WTC11 (cell line): ENCODE measurements around the gene FAM9A.

Source experiments
- ATF6 ChIP-seq: sonication (generic); formaldehyde crosslinking; IDR thresholded peaks from 2 replicates; pipeline ENCODE4 v1.8.1; 2023; ENCODE audit warnings: mild to moderate bottlenecking, missing genetic modification reagents
- E2F4 ChIP-seq: sonication (generic); formaldehyde crosslinking; IDR thresholded peaks from 2 replicates; pipeline ENCODE4 v1.8.1; 2022; ENCODE audit warnings: low read depth, mild to moderate bottlenecking, moderate library complexity, missing genetic modification reagents, borderline replicate concordance
- ETV6 ChIP-seq: sonication (generic); formaldehyde crosslinking; IDR thresholded peaks from 2 replicates; pipeline ENCODE4 v1.8.1; 2022; ENCODE audit warnings: mild to moderate bottlenecking, missing genetic modification reagents
- IRF2 ChIP-seq: sonication (generic); formaldehyde crosslinking; IDR thresholded peaks from 2 replicates; pipeline ENCODE4 v1.8.0; 2022; ENCODE audit warnings: low read depth, missing genetic modification reagents, borderline replicate concordance
- SP1 ChIP-seq: sonication (generic); formaldehyde crosslinking; conservative IDR thresholded peaks from 2 replicates; pipeline ENCODE4 v1.8.1; 2022; ENCODE audit warnings: missing genetic modification reagents
- ZNF317 ChIP-seq: sonication (generic); formaldehyde crosslinking; IDR thresholded peaks from 2 replicates; pipeline ENCODE4 v1.8.1; 2023; ENCODE audit warnings: low read depth, mild to moderate bottlenecking, moderate library complexity, missing genetic modification reagents, borderline replicate concordance
- ZNF512 ChIP-seq: sonication (generic); formaldehyde crosslinking; IDR thresholded peaks from 2 replicates; pipeline ENCODE4 v1.8.1; 2022; ENCODE audit warnings: missing genetic modification reagents, borderline replicate concordance

DNA sequence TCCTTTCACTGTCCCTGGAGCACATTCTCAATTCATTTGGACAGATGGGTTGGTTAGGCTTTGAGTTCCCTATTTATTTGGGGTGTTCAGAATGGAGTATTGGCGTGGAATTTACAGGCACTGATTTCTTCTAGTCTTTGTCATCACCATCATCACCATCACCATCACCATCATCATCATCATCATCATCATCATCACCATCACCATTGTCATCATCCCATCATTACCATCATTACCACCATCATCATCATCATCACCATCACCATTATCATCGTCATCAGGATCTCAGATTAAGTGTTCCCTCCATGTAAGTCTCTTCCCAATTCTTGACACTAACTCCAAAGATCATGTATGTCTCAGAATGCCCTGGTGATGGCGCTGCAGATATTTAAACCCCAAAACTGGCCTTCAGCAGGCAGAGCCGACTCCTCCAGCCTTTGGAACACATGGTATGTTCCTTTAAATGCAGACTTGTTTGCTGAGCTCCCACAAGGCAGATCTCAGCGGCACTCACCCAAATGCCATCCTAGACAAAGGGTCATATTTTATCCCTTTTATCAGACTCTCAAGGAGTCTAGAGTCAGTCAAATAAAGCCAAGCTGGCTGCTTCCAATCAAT, 19.8 kb upstream of the FAM9A start:
- TF ChIP-seq E2F4 (no peak), ETV6 (CRISPR knock-in tag) (no peak), IRF2 (no peak), SP1 (CRISPR knock-in tag) (no peak), ZNF317 (CRISPR knock-in tag) (no peak), ZNF512 (CRISPR knock-in tag) (no peak), ATF6 (CRISPR knock-in tag) (no peak)
